H1 (cell line): ENCODE data around the gene ASPN. TPM values are rescaled to one million over a fixed set of nuclear protein-coding genes. Genes with fewer than 3 reads are reported as not detected.

Experiments used
- CTCF ChIA-PET: fragments of 300-600 bp; sonication (Branson Sonifier 250); formaldehyde crosslinking; loops from one replicate; lab custom pipeline; 2021; ENCODE audit not compliant: partially characterized antibody; lab: Charles Lee
- POLR2A ChIA-PET: fragments of 300-600 bp; sonication (Branson Sonifier 250); formaldehyde crosslinking; loops from one replicate; lab custom pipeline; 2021; ENCODE audit warnings: inconsistent platforms; ENCODE audit not compliant: partially characterized antibody; lab: Charles Lee
- DNase-seq, 2 experiments: peaks; one replicate each; pipeline versions ENCODE4 v3.0.0 to v3.0.0-alpha.2; 2010 to 2022; ENCODE audit warnings: low spot score in 2 of 2, low read depth in 1 of 2, mixed read lengths in 1 of 2
- FAIRE-seq: peaks from 2 replicates; lab custom pipeline; 2011; peaks lifted over from hg19 to GRCh38; lab: Jason Lieb, UNC
- H2AFZ ChIP-seq: 2 replicates; pipeline ENCODE4 v1.8.1; 2012; ENCODE audit warnings: low read length, inconsistent platforms
- H2AK5ac ChIP-seq: 2 replicates; pipeline ENCODE4 v1.6.1; 2013; ENCODE audit warnings: low read depth, low read length
- H2BK120ac ChIP-seq: replicated peaks from 2 replicates; pipeline ENCODE3; 2013; ENCODE audit warnings: low read depth, low read length, inconsistent platforms
- H2BK12ac ChIP-seq: 2 replicates; pipeline ENCODE4 v1.6.1; 2013; ENCODE audit warnings: low read depth, low read length
- H2BK15ac ChIP-seq: 2 replicates; pipeline ENCODE4 v1.6.1; 2013; ENCODE audit warnings: low read length
- H2BK20ac ChIP-seq: 2 replicates; pipeline ENCODE4 v1.6.1; 2013; ENCODE audit warnings: low read length
- H2BK5ac ChIP-seq: 2 replicates; pipeline ENCODE4 v1.6.1; 2013; ENCODE audit warnings: low read depth, low read length
- H3K14ac ChIP-seq: 2 replicates; pipeline ENCODE4 v1.6.1; 2013; ENCODE audit warnings: inconsistent platforms; ENCODE audit not compliant: insufficient read length
- H3K18ac ChIP-seq: 2 replicates; pipeline ENCODE4 v1.6.1; 2013; ENCODE audit warnings: low read length; ENCODE audit errors: extremely low read depth
- H3K23ac ChIP-seq: 2 replicates; pipeline ENCODE4 v1.6.1; 2013; ENCODE audit warnings: inconsistent platforms; ENCODE audit not compliant: insufficient read length
- H3K23me2 ChIP-seq: 2 replicates; pipeline ENCODE4 v1.6.1; 2013; ENCODE audit warnings: low read depth, low read length
- H3K27ac ChIP-seq: 2 replicates; pipeline ENCODE4 v1.6.1; 2011; ENCODE audit warnings: low read depth, low read length, inconsistent platforms
- H3K27me3 ChIP-seq, 4 experiments: replicated peaks in 1 of 4; 1 replicate in 1 of 4; 2 replicates in 3 of 4; pipeline versions ENCODE4 v1.6.1 to v1.8.1; 2011 to 2013; ENCODE audit warnings: low read length in 3 of 4, mild to moderate bottlenecking in 3 of 4, inconsistent platforms in 2 of 4, mixed read lengths in 2 of 4, moderate library complexity in 1 of 4; ENCODE audit not compliant: control insufficient read depth in 3 of 4, insufficient read depth in 3 of 4; ENCODE audit errors: extremely low read depth in 1 of 4
- H3K36me3 ChIP-seq, 4 experiments: 2 replicates each; pipeline versions ENCODE4 v1.6.1 to v1.8.1; 2011 to 2013; ENCODE audit warnings: mild to moderate bottlenecking in 4 of 4, low read length in 3 of 4, moderate library complexity in 2 of 4, control low read depth in 1 of 4, inconsistent platforms in 1 of 4; ENCODE audit not compliant: insufficient read depth in 4 of 4, control insufficient read depth in 2 of 4
- H3K4ac ChIP-seq: replicated peaks from 2 replicates; pipeline ENCODE3; 2013; ENCODE audit warnings: low read length, low read depth, mixed read lengths, inconsistent platforms; ENCODE audit not compliant: insufficient read length
- H3K4me1 ChIP-seq, 4 experiments: replicated peaks in 1 of 4; 1 replicate in 1 of 4; 2 replicates in 3 of 4; pipeline versions ENCODE4 v1.6.1 to v1.8.1; 2011 to 2013; ENCODE audit warnings: low read length in 3 of 4, inconsistent platforms in 2 of 4, mixed read lengths in 1 of 4; ENCODE audit not compliant: insufficient read depth in 4 of 4, control insufficient read depth in 3 of 4
- H3K4me2 ChIP-seq, 2 experiments: 2 replicates each; pipeline versions ENCODE4 v1.6.1 to v1.8.1; 2011 to 2013; ENCODE audit warnings: low read depth in 2 of 2, low read length in 2 of 2, control low read depth in 1 of 2, inconsistent platforms in 1 of 2, mild to moderate bottlenecking in 1 of 2; ENCODE audit not compliant: insufficient read depth in 1 of 2
- H3K4me3 ChIP-seq, 4 experiments: fragments of 200-600, 300-600 bp in 1 of 4; sonication (generic), shearing (Covaris generic), sonication (Bioruptor Twin) in 1 of 4; 2 replicates each; pipeline versions ENCODE4 v1.5.1 to v1.8.1; 2011 to 2016; ENCODE audit warnings: low read length in 4 of 4, low read depth in 3 of 4, control low read depth in 2 of 4, inconsistent platforms in 2 of 4, mild to moderate bottlenecking in 2 of 4, mixed read lengths in 1 of 4, moderate library complexity in 1 of 4; ENCODE audit not compliant: insufficient read depth in 2 of 4; ENCODE audit errors: extremely low read depth in 1 of 4
- H3K56ac ChIP-seq: replicated peaks from 2 replicates; pipeline ENCODE3; 2013; ENCODE audit warnings: low read depth, mild to moderate bottlenecking, mixed read lengths, low read length, inconsistent platforms; ENCODE audit not compliant: insufficient read length
- H3K79me1 ChIP-seq: 2 replicates; pipeline ENCODE4 v1.6.1; 2013; ENCODE audit warnings: low read depth, low read length, control low read depth
- H3K79me2 ChIP-seq, 2 experiments: 2 replicates each; pipeline versions ENCODE4 v1.6.1 to v1.8.1; 2012 to 2013; ENCODE audit warnings: low read length in 2 of 2, mild to moderate bottlenecking in 2 of 2, inconsistent platforms in 1 of 2; ENCODE audit not compliant: insufficient read depth in 2 of 2, control insufficient read depth in 1 of 2
- H3K9ac ChIP-seq, 4 experiments: replicated peaks in 1 of 4; 1 replicate in 1 of 4; 2 replicates in 3 of 4; pipeline versions ENCODE4 v1.6.1 to v1.8.1; 2011 to 2013; ENCODE audit warnings: low read depth in 3 of 4, low read length in 3 of 4, control low read depth in 2 of 4, mild to moderate bottlenecking in 2 of 4, moderate library complexity in 2 of 4, inconsistent platforms in 1 of 4; ENCODE audit errors: extremely low read depth in 1 of 4
- H3K9me3 ChIP-seq, 2 experiments: 2 replicates each; pipeline versions ENCODE4 v1.6.1 to v1.8.1; 2012 to 2013; ENCODE audit warnings: mild to moderate bottlenecking in 2 of 2, moderate library complexity in 2 of 2, control low read depth in 1 of 2, inconsistent platforms in 1 of 2, low read depth in 1 of 2, low read length in 1 of 2, mixed read lengths in 1 of 2; ENCODE audit not compliant: insufficient read depth in 2 of 2
- H4K20me1 ChIP-seq, 2 experiments: replicated peaks in 1 of 2; 2 replicates each; pipeline versions ENCODE3 to v1.8.1; 2011 to 2013; ENCODE audit warnings: inconsistent platforms in 2 of 2, low read length in 2 of 2, mild to moderate bottlenecking in 1 of 2; ENCODE audit not compliant: insufficient read depth in 2 of 2, control insufficient read depth in 1 of 2
- H4K5ac ChIP-seq: 2 replicates; pipeline ENCODE4 v1.6.1; 2013; ENCODE audit warnings: low read length, low read depth, mixed read lengths, inconsistent platforms; ENCODE audit not compliant: insufficient read length
- H4K8ac ChIP-seq: 2 replicates; pipeline ENCODE4 v1.8.0; 2013; ENCODE audit warnings: mild to moderate bottlenecking, moderate library complexity, low read length, inconsistent platforms; ENCODE audit not compliant: insufficient read depth; ENCODE audit errors: extremely low read depth
- H4K91ac ChIP-seq: replicated peaks from 2 replicates; pipeline ENCODE3; 2013; ENCODE audit warnings: low read length, mixed read lengths, inconsistent platforms; ENCODE audit not compliant: insufficient read length
- BRCA1 ChIP-seq: IDR thresholded peaks from 2 replicates; pipeline ENCODE4 v1.6.1; 2012; ENCODE audit warnings: low read depth, low read length, improper control_type of control experiment
- CBX5 ChIP-seq: fragments of 300-800, 300-1000 bp; sonication (generic); IDR thresholded peaks from 2 replicates; pipeline ENCODE4 v1.7.1; 2016; ENCODE audit warnings: antibody characterized with exemption, low read length, low read depth
- CHD1 ChIP-seq: IDR thresholded peaks from 2 replicates; pipeline ENCODE4 v1.6.1; 2012; ENCODE audit warnings: low read depth, low read length, improper control_type of control experiment
- CREB1 ChIP-seq: IDR thresholded peaks from 2 replicates; pipeline ENCODE4 v1.6.1; 2012; ENCODE audit warnings: inconsistent platforms
- EP300 ChIP-seq, 2 experiments: IDR thresholded peaks; 1 replicate in 1 of 2; 2 replicates in 1 of 2; pipeline ENCODE4 v1.6.1; 2011 to 2012; ENCODE audit warnings: low read depth in 2 of 2, low read length in 2 of 2, mild to moderate bottlenecking in 2 of 2, borderline replicate concordance in 1 of 2, inconsistent platforms in 1 of 2, moderate library complexity in 1 of 2
- GTF2F1 ChIP-seq: IDR thresholded peaks from 2 replicates; pipeline ENCODE4 v1.6.1; 2012; ENCODE audit warnings: low read depth, low read length, improper control_type of control experiment, borderline replicate concordance
- JUN ChIP-seq: IDR thresholded peaks from 2 replicates; pipeline ENCODE4 v1.6.1; 2011; ENCODE audit warnings: low read depth, mild to moderate bottlenecking, improper control_type of control experiment, low read length
- KDM1A ChIP-seq: fragments of 200-600, 300-600 bp; sonication (generic); IDR thresholded peaks from 2 replicates; pipeline ENCODE4 v1.7.1; 2016; ENCODE audit warnings: mild to moderate bottlenecking, low read length, borderline replicate concordance
- KDM4A ChIP-seq: IDR thresholded peaks from one replicate; pipeline ENCODE4 v1.7.1; 2012; ENCODE audit warnings: low read depth, mild to moderate bottlenecking, moderate library complexity, low read length, inconsistent platforms; ENCODE audit not compliant: severe bottlenecking
- RFX5 ChIP-seq: IDR thresholded peaks from 2 replicates; pipeline ENCODE4 v1.6.1; 2011; ENCODE audit warnings: low read depth, low read length, improper control_type of control experiment, borderline replicate concordance
- YY1 ChIP-seq: IDR thresholded peaks from 2 replicates; pipeline ENCODE4 v1.6.1; 2011; ENCODE audit warnings: low read depth, mild to moderate bottlenecking, low read length
- ZNF274 ChIP-seq: IDR thresholded peaks from 2 replicates; pipeline ENCODE4 v1.7.0; 2012; ENCODE audit warnings: low read length, borderline replicate concordance; ENCODE audit errors: extremely low read depth
- WGBS, 2 experiments: shearing (Covaris generic) in 1 of 2; methylation state at CpG; one replicate each; pipeline versions ENCODE4 v1.1.6 to v1.1.7; 2013 to 2015; ENCODE audit warnings: low lambda C conversion rate in 2 of 2, mixed read lengths in 2 of 2, inconsistent platforms in 1 of 2, low coverage in 1 of 2, missing lambda C conversion rate in 1 of 2; ENCODE audit not compliant: insufficient replicate concordance in 2 of 2, insufficient coverage in 1 of 2, insufficient read length in 1 of 2; ENCODE audit errors: extremely low coverage in 1 of 2, missing lambda C conversion rate in 1 of 2; 5-methylcytosine and 5-hydroxymethylcytosine counted together
- polyA plus RNA-seq, 7 experiments: library from polyadenylated mRNA; depleted of rRNA in 3 of 7; stranded (reverse) in 5 of 7; unstranded in 2 of 7; fragments of >200 nt in 5 of 7; fragments of 200-250 nt in 2 of 7; gene quantifications; 1 replicate in 5 of 7; 2 replicates in 1 of 7; 4 replicates in 1 of 7; pipeline versions ENCODE4 v1.2.1 to v1.2.3, GENCODE V29; 2011 to 2013; ENCODE audit warnings: missing spikeins in 2 of 7, mixed read lengths in 2 of 7
- total RNA-seq: library from RNA; stranded (reverse); fragmentation: NEBNext Ultra II Directional; extraction: Animal tissue kit (Norgen Biotek cat#: 25700); gene quantifications from 2 replicates; pipeline ENCODE4 v1.2.1, GENCODE V29; 2021

ASPN gene
- total and polyA plus RNA-seq, 2 of the 8 experiments (the other 6 are each of a cell fraction or from before 2014, with no cell fraction given): not detected

DNA sequence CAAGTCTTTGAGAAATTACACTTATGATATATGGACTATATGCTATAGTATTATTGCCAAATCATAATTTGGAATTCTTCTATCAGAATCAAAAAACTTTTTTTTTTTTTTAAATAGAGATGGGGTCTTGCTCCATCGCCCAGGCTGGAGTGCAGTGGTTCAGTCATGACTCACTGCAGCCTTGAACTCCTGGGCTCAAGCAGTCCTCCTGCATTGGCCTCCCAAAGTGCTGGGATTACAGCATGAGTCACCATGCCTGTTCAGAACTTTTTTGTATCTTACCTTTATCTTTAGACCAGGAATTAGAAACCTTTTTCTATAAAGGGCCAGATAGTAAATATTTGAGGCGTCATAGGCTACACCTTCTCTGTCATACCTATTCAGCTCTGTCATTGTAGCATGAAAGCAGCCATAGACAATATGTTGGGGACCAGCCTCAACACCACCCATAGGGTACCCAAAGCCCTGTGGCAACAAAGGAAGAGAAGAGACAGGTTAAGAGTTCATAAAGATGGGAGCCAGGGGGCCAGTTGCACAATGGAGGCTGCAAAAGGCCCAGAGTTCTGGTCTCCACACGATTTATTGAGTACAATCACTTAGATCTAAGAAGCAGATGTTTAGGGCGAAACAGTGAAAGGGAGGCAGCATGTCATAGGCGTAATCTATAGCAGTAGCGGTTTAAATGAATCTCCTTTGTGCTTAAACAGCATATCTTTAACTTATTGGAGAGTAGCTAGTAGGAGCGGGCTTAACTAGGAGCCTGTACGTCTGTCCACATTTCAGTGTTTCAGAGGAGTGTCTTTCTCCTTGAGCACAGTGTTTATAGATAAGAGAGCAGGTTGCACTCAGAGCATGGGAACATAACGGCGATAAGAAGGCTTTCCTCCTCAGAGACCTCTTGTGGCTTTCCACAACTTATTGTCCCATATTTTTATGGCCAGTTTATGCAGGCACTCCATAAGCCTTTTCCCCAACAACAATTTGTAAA is 41.0 kb upstream of the ASPN start:
- no peaks in the 10 kb centered on the region for H3K23me2 ChIP-seq
- H3K27ac ChIP-seq: no peak overlapping the region
- CTCF ChIA-PET: interaction anchor here (3.6 kb wide), 1 partner anchor 20 kb away, joined by 19 read pairs; no protein-coding TSS in a partner anchor
- no peaks in the 10 kb centered on the region for H4K20me1 ChIP-seq
- no peaks in the 10 kb centered on the region for H3K4me1 ChIP-seq
- DNase-seq: no peak
- H3K4me2 ChIP-seq: no peak overlapping the region
- H3K18ac ChIP-seq: no peak overlapping the region
- POLR2A ChIA-PET: no interaction called here
- H3K14ac ChIP-seq: no peak overlapping the region
- 87% methylated on average over 10 of the region's 10 CpGs; no CpG with 5 or more reads in 1 of the 2 experiments for WGBS, 2 experiments
- no peaks in the 10 kb centered on the region for H3K27me3 ChIP-seq
- H2AFZ ChIP-seq: no peak overlapping the region
- TF ChIP-seq RFX5 (no peak), KDM1A (no peak), CBX5 (no peak), JUN (no peak), YY1 (no peak), KDM4A (no peak), BRCA1 (no peak), CREB1 (no peak), GTF2F1 (no peak), ZNF274 (no peak), CHD1 (no peak), EP300 (IDR thresholded peaks at IDR 0.05; ENCODE audit: borderline replicate concordance in 1 of 2, low read depth in 2 of 2, low read length in 2 of 2) (no peak)
- TF ChIP-seq, all 59 proteins: peak for 0
- no peak overlapping the region for H3K23ac ChIP-seq
- H3K79me2 ChIP-seq: no peaks in the 10 kb centered on the region
- H3K79me1 ChIP-seq: no peaks in the 10 kb centered on the region
- H4K91ac ChIP-seq: no peak overlapping the region
- FAIRE-seq: no peak
- no peaks in the 10 kb centered on the region for H3K9me3 ChIP-seq
- no peaks in the 10 kb centered on the region for H3K36me3 ChIP-seq
- H4K5ac ChIP-seq: no peak overlapping the region
- no peak overlapping the region for H2AK5ac ChIP-seq
- H2BK12ac ChIP-seq: no peak overlapping the region
- no peak overlapping the region for H3K56ac ChIP-seq
- H4K8ac ChIP-seq: no peak overlapping the region
- no peak overlapping the region for H2BK5ac ChIP-seq
- no peak overlapping the region for H2BK15ac ChIP-seq
- H3K4me3 ChIP-seq: no peak overlapping the region
- no peak overlapping the region for H2BK20ac ChIP-seq
- H3K4ac ChIP-seq: no peak overlapping the region
- no peak overlapping the region for H2BK120ac ChIP-seq
- no peak overlapping the region for H3K9ac ChIP-seq
